ENCODE measurements around the gene KCNH8.
A peak's percentile ranks its signal among the peaks of the same experiment; 100 is the strongest.

Gene KCNH8

DNA sequence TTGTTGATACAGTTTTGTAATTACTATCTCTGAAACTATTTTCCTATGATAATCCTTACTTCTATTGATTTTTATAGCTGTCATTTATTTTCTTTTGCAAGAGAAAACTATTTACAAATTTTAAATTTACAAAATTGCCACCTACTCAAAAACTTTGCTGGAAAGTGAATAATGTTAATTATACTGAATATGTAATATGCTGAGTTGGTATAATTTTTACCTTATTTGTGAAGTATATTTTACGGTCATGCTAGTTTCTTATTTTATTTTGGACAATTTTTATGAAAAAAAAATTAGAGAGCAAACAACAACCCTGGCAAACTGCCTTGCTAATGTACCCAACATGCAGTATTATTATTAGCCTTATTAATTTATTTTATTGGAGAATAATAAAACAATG, 2.9 kb downstream of the KCNH8 start:
- no peak for TF ChIP-seq GATA3 (IDR thresholded peaks at IDR 0.05; ENCODE audit: low read depth, low read length)
- TF ChIP-seq GATA2 (IDR thresholded peaks at IDR 0.05; ENCODE audit: low read depth, low read length): no peak

- no peak for TF ChIP-seq GATA3 (IDR thresholded peaks at IDR 0.05; ENCODE audit: low read depth, low read length)
These were observed 6.5 kb downstream of the KCNH8 start for GRCh38 chr3:19154693-19155250.

- TF ChIP-seq GATA3 (IDR thresholded peaks at IDR 0.05; ENCODE audit: low read depth, low read length): no peak
- TF ChIP-seq GATA2 (IDR thresholded peaks at IDR 0.05; ENCODE audit: low read depth, low read length): no peak
These were observed 7.1 kb downstream of the KCNH8 start for GRCh38 chr3:19155375-19155774.

DNA sequence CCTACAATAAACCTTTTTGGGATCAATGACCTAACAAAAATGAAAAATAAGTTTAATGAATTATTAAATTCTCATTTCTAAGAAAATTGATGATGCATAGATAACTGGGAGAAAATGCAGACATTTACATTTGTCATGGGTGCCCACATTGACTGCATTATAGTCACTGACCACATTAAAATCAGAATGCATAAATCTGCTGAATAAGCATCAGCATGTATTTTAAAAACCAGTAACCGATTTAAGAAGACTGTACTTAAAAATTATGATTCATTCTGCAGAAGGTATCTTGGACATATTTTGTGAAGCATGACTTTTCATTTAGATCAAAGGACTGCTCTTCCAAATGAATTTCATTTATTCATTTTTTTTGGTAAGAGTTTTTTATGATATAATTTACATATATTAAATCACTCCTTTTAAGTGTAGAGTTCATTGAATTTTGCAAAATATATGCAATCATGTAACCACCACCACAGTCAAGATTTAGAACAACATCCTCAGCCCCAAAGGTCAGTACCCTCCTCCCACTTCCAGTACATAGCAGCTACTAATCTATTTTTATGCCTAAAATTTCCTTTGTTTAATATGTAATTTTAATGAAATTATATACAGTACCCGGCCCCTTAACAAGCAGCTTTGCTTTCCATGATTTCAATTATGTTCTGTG, 11.8 kb downstream of the KCNH8 start:
- TF ChIP-seq GATA2 (IDR thresholded peaks at IDR 0.05; ENCODE audit: low read depth, low read length) (no peak), GATA3 (IDR thresholded peaks at IDR 0.05; ENCODE audit: low read depth, low read length) (no peak)

- TF ChIP-seq GATA2 (IDR thresholded peaks at IDR 0.05; ENCODE audit: low read depth, low read length) (no peak), GATA3 (IDR thresholded peaks at IDR 0.05; ENCODE audit: low read depth, low read length) (no peak)
These were observed 17.3 kb downstream of the KCNH8 start for GRCh38 chr3:19165654-19166053.

DNA sequence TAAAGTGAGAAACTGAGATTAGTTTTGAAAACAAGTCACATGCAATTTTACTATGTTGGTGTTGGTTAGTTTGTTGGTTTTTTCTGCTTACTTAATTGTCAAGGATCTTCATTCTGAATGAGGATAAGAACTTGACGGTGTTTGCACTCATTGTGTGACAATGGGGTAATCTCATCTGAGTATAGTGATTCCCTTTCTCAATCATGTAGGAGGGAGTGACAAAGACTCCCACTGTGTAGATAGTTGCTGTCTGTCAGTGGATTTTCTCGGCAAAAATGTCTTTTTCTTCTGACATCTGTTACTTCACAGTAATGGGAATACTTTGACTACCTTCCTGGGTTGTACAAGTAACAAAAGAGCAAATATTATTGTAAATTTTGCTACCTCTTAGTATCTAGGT, 23.5 kb downstream of the KCNH8 start:
- TF ChIP-seq GATA3 (IDR thresholded peaks at IDR 0.05; ENCODE audit: low read depth, low read length): no peak
- TF ChIP-seq GATA2 (IDR thresholded peaks at IDR 0.05; ENCODE audit: low read depth, low read length): no peak

GRCh38 chr3:19173945-19174344, 25.6 kb downstream of the KCNH8 start:
- no peak for TF ChIP-seq GATA3 (IDR thresholded peaks at IDR 0.05; ENCODE audit: low read depth, low read length)
- no peak for TF ChIP-seq GATA2 (IDR thresholded peaks at IDR 0.05; ENCODE audit: low read depth, low read length)

DNA sequence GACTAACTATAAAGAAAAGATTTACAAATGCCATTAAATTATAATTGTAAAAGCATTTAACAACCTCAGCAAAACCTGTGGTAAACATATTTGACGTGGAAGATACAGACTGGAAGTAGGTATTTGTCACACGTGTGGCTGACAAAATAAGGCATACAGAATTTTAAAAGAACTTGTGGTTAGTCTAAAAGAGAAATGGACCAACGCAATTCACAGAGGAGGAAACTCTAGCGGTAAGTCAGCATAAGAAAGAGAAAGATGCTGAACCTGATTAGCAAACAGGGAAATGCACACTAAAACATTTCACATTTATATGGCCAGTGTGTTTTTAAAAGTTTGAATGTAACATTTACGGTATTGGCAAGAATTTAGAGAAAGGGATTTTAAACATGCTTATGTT, 35.3 kb downstream of the KCNH8 start:
- no peak for TF ChIP-seq GATA2 (IDR thresholded peaks at IDR 0.05; ENCODE audit: low read depth, low read length)
- TF ChIP-seq GATA3 (IDR thresholded peaks at IDR 0.05; ENCODE audit: low read depth, low read length): no peak

GRCh38 chr3:19190126-19190525, 41.8 kb downstream of the KCNH8 start:
- no peak for TF ChIP-seq GATA3 (IDR thresholded peaks at IDR 0.05; ENCODE audit: low read depth, low read length)

DNA sequence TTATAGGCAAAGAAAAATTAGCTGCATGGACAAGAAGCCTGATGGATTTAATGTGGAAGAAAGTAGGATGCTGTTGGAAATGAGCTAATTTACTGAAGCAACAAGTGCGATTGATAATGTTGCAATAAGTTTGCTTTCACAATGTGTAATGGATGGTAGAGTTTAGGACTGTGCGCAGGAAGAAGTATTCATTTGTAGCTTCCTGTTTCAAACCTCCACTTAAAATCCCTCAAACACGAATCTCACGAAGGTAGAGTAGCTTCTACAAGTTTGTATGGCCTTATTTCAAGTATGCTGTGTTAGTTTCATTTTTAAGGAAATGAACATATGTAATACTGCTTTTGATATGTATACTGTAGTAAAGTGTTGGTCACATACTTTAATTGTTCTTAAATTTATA, 42.3 kb downstream of the KCNH8 start:
- no peak for TF ChIP-seq GATA3 (IDR thresholded peaks at IDR 0.05; ENCODE audit: low read depth, low read length)
- TF ChIP-seq GATA2 (IDR thresholded peaks at IDR 0.05; ENCODE audit: low read depth, low read length): no peak

- TF ChIP-seq GATA3 (IDR thresholded peaks at IDR 0.05; ENCODE audit: low read depth, low read length): no peak
- no peak for TF ChIP-seq GATA2 (IDR thresholded peaks at IDR 0.05; ENCODE audit: low read depth, low read length)
These were observed 50.8 kb downstream of the KCNH8 start for GRCh38 chr3:19199131-19199530.

GRCh38 chr3:19202303-19202702, 54.0 kb downstream of the KCNH8 start:
- TF ChIP-seq GATA3 (IDR thresholded peaks at IDR 0.05; ENCODE audit: low read depth, low read length) (no peak), GATA2 (IDR thresholded peaks at IDR 0.05; ENCODE audit: low read depth, low read length) (no peak)

DNA sequence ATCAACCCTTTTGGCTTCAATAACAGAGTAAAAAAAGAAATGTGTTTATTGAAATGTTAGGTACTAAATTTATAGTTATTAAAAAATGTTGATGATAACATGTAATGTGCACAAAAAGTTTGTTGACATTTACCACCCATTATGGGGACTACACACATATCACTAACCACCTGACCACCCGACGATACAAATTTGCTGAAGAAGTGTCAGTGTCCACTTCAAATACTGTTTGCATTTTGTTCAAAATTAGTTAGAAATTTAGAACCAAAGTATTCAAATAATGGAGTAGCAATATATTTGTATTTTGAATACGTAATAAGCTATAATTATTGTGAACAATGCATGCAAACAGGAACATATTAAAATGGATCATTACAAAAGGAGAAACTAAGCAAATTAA, 54.4 kb downstream of the KCNH8 start:
- no peak for TF ChIP-seq GATA3 (IDR thresholded peaks at IDR 0.05; ENCODE audit: low read depth, low read length)
- no peak for TF ChIP-seq GATA2 (IDR thresholded peaks at IDR 0.05; ENCODE audit: low read depth, low read length)

DNA sequence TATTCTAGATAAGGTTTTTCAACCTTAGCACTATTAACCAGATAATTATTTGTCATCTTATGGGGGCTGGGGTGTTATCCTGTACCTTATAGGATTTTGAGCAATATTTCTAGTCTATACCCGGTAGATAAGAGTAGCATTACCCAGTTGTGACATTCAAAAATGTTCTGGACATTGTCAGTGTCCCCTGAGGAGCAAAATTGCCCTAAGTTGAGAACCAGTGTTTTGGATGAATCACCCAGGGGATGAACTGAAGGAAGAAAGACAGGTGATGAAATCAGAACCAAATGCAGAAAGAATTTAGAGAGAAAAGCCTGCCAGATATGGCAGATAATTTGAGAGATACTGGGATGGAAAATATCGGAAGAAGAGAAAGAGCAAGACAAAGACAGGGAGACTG, 58.2 kb downstream of the KCNH8 start:
- TF ChIP-seq GATA2 (IDR thresholded peaks at IDR 0.05; ENCODE audit: low read depth, low read length): no peak
- TF ChIP-seq GATA3 (IDR thresholded peaks at IDR 0.05; ENCODE audit: low read depth, low read length): peak; percentile 80

DNA sequence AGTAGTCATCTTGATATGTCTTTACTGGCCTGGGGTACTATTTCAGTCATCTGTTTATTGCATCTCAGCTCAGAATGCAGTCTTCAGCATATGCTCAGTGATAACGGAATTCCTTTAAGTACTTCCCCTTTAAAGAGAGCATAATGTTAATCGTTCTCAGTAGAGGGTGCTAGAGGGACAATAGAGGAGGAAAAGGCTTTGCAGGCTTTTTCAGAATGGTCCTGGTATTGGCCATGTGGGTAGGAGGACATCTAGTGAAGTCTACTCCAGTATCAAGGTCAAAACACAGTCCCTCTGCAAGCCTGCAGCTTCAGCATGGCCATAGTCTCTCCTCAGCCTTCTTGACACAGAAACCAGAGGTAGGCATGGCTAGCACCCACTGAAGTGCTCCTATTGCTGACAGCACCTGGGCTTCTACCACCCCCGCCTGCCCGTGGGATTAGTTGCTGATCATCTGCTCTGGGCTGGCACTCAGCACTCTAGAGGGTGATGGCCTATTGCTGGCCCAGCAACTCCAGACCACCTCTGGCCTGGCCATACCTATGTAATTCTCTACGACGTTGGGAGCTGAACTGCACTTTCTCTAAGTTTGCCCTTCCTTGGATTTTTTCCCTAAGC, 65.4 kb downstream of the KCNH8 start:
- TF ChIP-seq GATA3 (IDR thresholded peaks at IDR 0.05; ENCODE audit: low read depth, low read length): no peak
- TF ChIP-seq GATA2 (IDR thresholded peaks at IDR 0.05; ENCODE audit: low read depth, low read length): no peak

All from SH-SY5Y (cell line).